ENCODE data around the gene SERPINB11. TPM values are rescaled to one million over a fixed set of nuclear protein-coding genes. Genes with fewer than 3 reads are reported as not detected.

Gene SERPINB11
- total and polyA plus RNA-seq, 2 experiments from 2014 or later = not detected

DNA sequence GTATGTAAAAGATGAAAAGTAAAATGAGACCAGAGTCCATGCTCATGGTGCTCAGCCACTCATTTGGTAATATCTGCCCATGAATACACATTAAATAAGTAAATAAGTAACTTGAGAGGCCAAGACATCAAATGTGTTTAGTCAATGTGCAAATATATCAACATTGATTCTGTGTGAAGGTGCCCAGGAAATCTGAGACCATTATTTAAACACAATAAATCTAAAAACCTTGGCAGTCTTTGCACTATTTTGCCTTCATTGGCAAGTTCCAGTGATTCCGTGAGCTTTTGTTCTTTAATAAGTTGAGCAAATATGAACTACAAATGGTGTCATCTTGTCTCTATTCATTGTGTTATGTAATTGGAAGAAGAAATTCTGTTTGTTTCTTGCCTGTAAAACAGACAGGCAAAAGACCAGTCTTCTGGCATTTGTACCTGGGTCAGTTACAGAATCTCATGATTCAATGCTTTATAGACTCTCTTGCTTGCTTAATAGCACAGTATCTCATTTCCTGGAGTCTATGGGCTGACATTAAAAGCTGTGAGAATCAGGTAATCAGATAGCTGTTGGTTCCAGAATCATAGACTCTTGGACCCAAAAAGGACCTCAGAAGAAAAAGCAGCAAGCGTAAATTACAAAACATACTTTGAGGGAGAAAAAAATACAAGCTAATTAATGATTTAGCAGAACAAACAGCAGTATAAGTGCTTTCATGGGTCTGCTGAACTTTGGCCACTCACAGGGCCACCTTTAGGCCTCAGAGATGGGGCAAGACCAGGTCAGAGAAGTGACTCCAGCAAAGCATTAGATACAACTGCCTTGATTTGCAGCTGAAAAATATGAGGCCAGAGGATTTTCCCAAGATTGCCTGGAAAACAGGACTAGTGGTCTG is 21.1 kb upstream of the SERPINB11 start:
- Histone ChIP-seq H3F3A (ENCODE audit: insufficient read depth) (peaks cover 36% of the 10 kb centered on the region), H2AFZ (peak overlapping the region; percentile 26), H3K4me2 (ENCODE audit: unreplicated experiment) (no peak overlapping the region), H3K4me3 (no peak overlapping the region), H4K20me1 (ENCODE audit: insufficient read depth) (no peaks in the 10 kb centered on the region), H3K79me2 (ENCODE audit: insufficient read depth) (no peaks in the 10 kb centered on the region), H3K9ac (no peak overlapping the region), H3K9me3 (ENCODE audit: low read depth) (no peaks in the 10 kb centered on the region), H3K36me3 (ENCODE audit: low read depth) (no peaks in the 10 kb centered on the region), H3K27me3 (replicated peaks; ENCODE audit: insufficient read depth) (no peaks in the 10 kb centered on the region), H3K9me2 (ENCODE audit: insufficient read depth) (no peaks in the 10 kb centered on the region), H3K27ac (peak overlapping the region; percentile 100), H3K4me1 (ENCODE audit: insufficient read depth) (peaks cover 48% of the 10 kb centered on the region)
- DNase-seq = peak; percentile 28
- 81 to 92% methylated on average over 2 of the region's 2 CpGs for WGBS, 2 experiments (ENCODE audit: low coverage in 1 of 2, low lambda C conversion rate in 2 of 2, missing lambda C conversion rate in 2 of 2)
- TF ChIP-seq EZH2 (IDR thresholded peaks at IDR 0.05; ENCODE audit: insufficient read depth, poor library complexity, severe bottlenecking) (no peak), EZH2phosphoT487 (IDR thresholded peaks at IDR 0.05; ENCODE audit: insufficient read depth, low read depth) (no peak)
- in situ Hi-C loops (cut with MboI) = no loop called here

DNA sequence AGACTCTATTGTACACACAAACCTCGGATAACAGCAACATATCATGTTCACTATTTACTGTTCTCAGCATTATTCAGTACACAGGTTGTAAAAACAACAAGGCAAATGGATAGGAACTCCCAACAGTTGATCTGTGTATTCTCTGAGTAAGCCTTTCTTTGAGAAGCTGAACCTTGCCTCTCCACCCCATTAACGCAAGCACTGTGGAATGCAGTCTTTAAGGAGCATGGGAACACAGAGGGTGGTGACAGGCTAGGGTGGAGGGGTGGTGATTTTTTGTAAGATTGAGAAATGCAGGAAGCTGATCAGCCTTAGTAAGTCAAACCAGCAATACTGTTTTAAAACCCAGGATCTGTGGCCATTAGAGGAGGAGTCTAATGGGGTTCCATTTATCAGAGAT is 19.6 kb upstream of the SERPINB11 start:
- H3F3A ChIP-seq (ENCODE audit: insufficient read depth) = peaks cover 22% of the 10 kb centered on the region
- H4K20me1 ChIP-seq (ENCODE audit: insufficient read depth) = no peaks in the 10 kb centered on the region
- no peaks in the 10 kb centered on the region for H3K36me3 ChIP-seq (ENCODE audit: low read depth)
- H3K4me3 ChIP-seq = peak overlapping the region; percentile 72
- no peaks in the 10 kb centered on the region for H3K9me2 ChIP-seq (ENCODE audit: insufficient read depth)
- H3K9ac ChIP-seq = peak overlapping the region; percentile 86
- no peaks in the 10 kb centered on the region for H3K27me3 ChIP-seq (replicated peaks; ENCODE audit: insufficient read depth)
- peak overlapping the region; percentile 96 for H3K4me2 ChIP-seq (ENCODE audit: unreplicated experiment)
- H3K79me2 ChIP-seq (ENCODE audit: insufficient read depth) = no peaks in the 10 kb centered on the region
- in situ Hi-C loops (cut with MboI) = no loop called here
- H3K9me3 ChIP-seq (ENCODE audit: low read depth) = no peaks in the 10 kb centered on the region
- peak overlapping the region; percentile 83 for H2AFZ ChIP-seq
- peak overlapping the region; percentile 100 for H3K27ac ChIP-seq
- WGBS, 2 experiments (ENCODE audit: low coverage in 1 of 2, low lambda C conversion rate in 2 of 2, missing lambda C conversion rate in 2 of 2) = 3 to 6% methylated on average over 2 of the region's 2 CpGs
- no peak for TF ChIP-seq EZH2phosphoT487 (IDR thresholded peaks at IDR 0.05; ENCODE audit: insufficient read depth, low read depth)
- DNase-seq = peak; percentile 97
- H3K4me1 ChIP-seq (ENCODE audit: insufficient read depth) = peaks cover 41% of the 10 kb centered on the region

- no peaks in the 10 kb centered on the region for H3K9me2 ChIP-seq (ENCODE audit: insufficient read depth)
- H3K4me2 ChIP-seq (ENCODE audit: unreplicated experiment) = peak overlapping the region; percentile 96
- no peaks in the 10 kb centered on the region for H3K9me3 ChIP-seq (ENCODE audit: low read depth)
- H3K79me2 ChIP-seq (ENCODE audit: insufficient read depth) = no peaks in the 10 kb centered on the region
- no peak overlapping the region for H3K4me3 ChIP-seq
- peaks cover 22% of the 10 kb centered on the region for H3F3A ChIP-seq (ENCODE audit: insufficient read depth)
- no peaks in the 10 kb centered on the region for H4K20me1 ChIP-seq (ENCODE audit: insufficient read depth)
- H2AFZ ChIP-seq = peak overlapping the region; percentile 5; the same call in 1 of the 2 replicates
- H3K36me3 ChIP-seq (ENCODE audit: low read depth) = no peaks in the 10 kb centered on the region
- 73 to 74% methylated on average over 5 of the region's 5 CpGs for WGBS, 2 experiments (ENCODE audit: low coverage in 1 of 2, low lambda C conversion rate in 2 of 2, missing lambda C conversion rate in 2 of 2)
- H3K9ac ChIP-seq = peak overlapping the region; percentile 57; the same call in 1 of the 2 replicates
- peak overlapping the region; percentile 100 for H3K27ac ChIP-seq
- peaks cover 40% of the 10 kb centered on the region for H3K4me1 ChIP-seq (ENCODE audit: insufficient read depth)
- TF ChIP-seq EZH2phosphoT487 (IDR thresholded peaks at IDR 0.05; ENCODE audit: insufficient read depth, low read depth) (no peak), EZH2 (IDR thresholded peaks at IDR 0.05; ENCODE audit: insufficient read depth, poor library complexity, severe bottlenecking) (no peak)
- no peak for DNase-seq
- H3K27me3 ChIP-seq (replicated peaks; ENCODE audit: insufficient read depth) = no peaks in the 10 kb centered on the region
- in situ Hi-C loops (cut with MboI) = no loop called here
These were observed 18.9 kb upstream of the SERPINB11 start for GRCh38 chr18:63683890-63684289.

DNA sequence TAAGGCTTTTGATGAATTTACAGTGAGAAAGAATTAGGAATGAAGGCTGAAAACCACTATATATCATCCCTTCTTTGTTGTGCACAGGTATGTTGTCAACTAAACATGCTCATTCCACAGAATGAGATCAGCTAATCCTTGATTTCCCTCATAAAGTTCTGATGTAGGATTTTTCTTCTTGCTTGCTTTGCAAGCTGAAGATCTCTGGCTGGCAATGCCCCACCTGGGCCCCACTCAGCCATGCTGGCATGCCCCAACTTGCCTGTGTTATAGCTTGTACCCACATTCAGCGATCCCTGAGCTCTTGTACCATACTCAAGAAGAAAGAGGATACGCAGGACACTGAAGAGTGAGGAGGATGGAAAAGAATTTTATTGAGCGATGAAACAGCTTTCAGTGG is 18.0 kb upstream of the SERPINB11 start:
- Histone ChIP-seq H3K4me3 (no peak overlapping the region), H3K79me2 (ENCODE audit: insufficient read depth) (no peaks in the 10 kb centered on the region), H3K9me3 (ENCODE audit: low read depth) (no peaks in the 10 kb centered on the region), H3K9me2 (ENCODE audit: insufficient read depth) (no peaks in the 10 kb centered on the region), H3K27ac (no peak overlapping the region), H3F3A (ENCODE audit: insufficient read depth) (peaks cover 22% of the 10 kb centered on the region), H3K4me1 (ENCODE audit: insufficient read depth) (peaks cover 40% of the 10 kb centered on the region), H3K9ac (no peak overlapping the region), H3K27me3 (replicated peaks; ENCODE audit: insufficient read depth) (no peaks in the 10 kb centered on the region), H4K20me1 (ENCODE audit: insufficient read depth) (no peaks in the 10 kb centered on the region), H2AFZ (no peak overlapping the region), H3K4me2 (ENCODE audit: unreplicated experiment) (no peak overlapping the region), H3K36me3 (ENCODE audit: low read depth) (no peaks in the 10 kb centered on the region)
- 96% methylated on average over 3 of the region's 3 CpGs for WGBS, 2 experiments (ENCODE audit: low coverage in 1 of 2, low lambda C conversion rate in 2 of 2, missing lambda C conversion rate in 2 of 2)
- in situ Hi-C loops (cut with MboI) = no loop called here
- TF ChIP-seq EZH2phosphoT487 (IDR thresholded peaks at IDR 0.05; ENCODE audit: insufficient read depth, low read depth) = no peak
- TF ChIP-seq EZH2 (IDR thresholded peaks at IDR 0.05; ENCODE audit: insufficient read depth, poor library complexity, severe bottlenecking) = no peak
- no peak for DNase-seq

Data from GM23248 (cell line).